Measurements from ENCODE around the gene PLCD3. TPM values are rescaled to one million over a fixed set of nuclear protein-coding genes. Genes with fewer than 3 reads are reported as not detected.

The PLCD3 gene
- total RNA-seq, 4 donors from 2014 or later, result 44.7 to 87.1 (median 58.3) TPM

DNA sequence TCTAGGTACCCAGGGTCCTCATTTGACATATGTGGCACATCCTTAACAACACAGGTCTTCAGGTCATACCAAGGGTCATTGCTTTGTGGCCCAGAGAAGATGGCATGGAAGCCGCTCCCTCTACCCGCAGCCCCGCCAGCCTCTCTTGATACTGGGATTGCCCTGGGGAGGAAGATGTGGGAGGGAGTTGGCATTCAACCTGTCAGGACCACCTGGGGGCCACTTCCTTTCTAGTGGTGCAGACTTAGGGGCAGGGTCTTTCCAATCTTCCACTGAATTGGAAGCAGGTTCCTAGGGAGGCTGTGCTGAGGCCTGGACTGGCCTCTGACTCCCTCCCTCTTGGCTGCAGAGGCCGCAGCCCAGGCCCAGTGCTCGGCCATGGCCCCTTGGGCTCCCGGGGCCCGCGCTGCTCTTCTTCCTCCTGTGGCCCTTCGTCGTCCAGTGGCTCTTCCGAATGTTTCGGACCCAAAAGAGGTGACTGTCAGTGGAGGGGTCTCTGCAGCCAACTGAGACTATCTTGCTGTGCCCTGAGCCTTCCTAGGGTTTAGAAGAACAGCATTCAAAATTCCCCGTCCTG lies 10.9 kb upstream of the PLCD3 start:
- peak overlapping the region; percentile 60 for H3K4me3 ChIP-seq

DNA sequence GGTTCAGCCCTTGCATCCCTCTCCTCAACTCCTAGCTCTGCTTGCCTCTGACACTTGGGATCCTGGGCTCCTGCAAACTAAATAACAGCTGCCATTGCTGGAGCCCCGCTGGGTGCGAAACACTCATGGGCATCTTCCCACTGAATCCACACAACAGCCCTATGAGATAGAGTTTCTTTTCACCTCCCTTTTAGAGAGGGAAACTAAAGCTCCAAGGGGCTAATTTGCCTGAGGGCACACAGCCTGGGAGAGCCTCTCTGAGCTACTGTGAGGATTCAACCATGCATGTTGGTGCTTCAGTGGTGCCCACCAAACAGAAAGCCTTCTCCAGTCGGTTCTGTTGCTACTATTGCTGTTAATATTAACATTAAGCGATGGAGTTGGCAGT lies 7.2 kb upstream of the PLCD3 start:
- TF ChIP-seq POLR2A (IDR thresholded peaks at IDR 0.05) (no peak), EP300 (IDR thresholded peaks at IDR 0.05) (no peak), CTCF (IDR thresholded peaks at IDR 0.05) (no peak), POLR2AphosphoS5 (IDR thresholded peaks at IDR 0.05) (no peak)
- no peak for DNase-seq (ENCODE audit: low spot score in 2 of 2)
- 83% methylated on average over 4 of the region's 4 CpGs for WGBS
- Histone ChIP-seq H3K27ac (no peak overlapping the region), H3K4me3 (no peak overlapping the region), H3K4me1 (peaks cover 25% of the 10 kb centered on the region), H3K9me3 (no peaks in the 10 kb centered on the region), H3K27me3 (no peaks in the 10 kb centered on the region), H3K36me3 (no peaks in the 10 kb centered on the region)

More for the DNA sequence above, 10.9 kb upstream of the PLCD3 start:
- H3K36me3 ChIP-seq, result no peaks in the 10 kb centered on the region
- peaks cover 35% of the 10 kb centered on the region for H3K4me1 ChIP-seq
- H3K27ac ChIP-seq, result peak overlapping the region; percentile 90
- no peak for DNase-seq (ENCODE audit: low spot score in 2 of 2)
- WGBS, result 71% methylated on average over 12 of the region's 13 CpGs
- no peaks in the 10 kb centered on the region for H3K27me3 ChIP-seq
- no peak for TF ChIP-seq EP300 (IDR thresholded peaks at IDR 0.05)
- TF ChIP-seq POLR2A (IDR thresholded peaks at IDR 0.05), result no peak
- TF ChIP-seq POLR2AphosphoS5 (IDR thresholded peaks at IDR 0.05), result no peak
- no peaks in the 10 kb centered on the region for H3K9me3 ChIP-seq

- H3K9me3 ChIP-seq, result no peaks in the 10 kb centered on the region
- DNase-seq (ENCODE audit: low spot score in 2 of 2), result no peak
- no peaks in the 10 kb centered on the region for H3K27me3 ChIP-seq
- TF ChIP-seq POLR2AphosphoS5 (IDR thresholded peaks at IDR 0.05), result no peak
- TF ChIP-seq EP300 (IDR thresholded peaks at IDR 0.05), result no peak
- no peak for TF ChIP-seq POLR2A (IDR thresholded peaks at IDR 0.05)
- TF ChIP-seq CTCF (IDR thresholded peaks at IDR 0.05), result no peak
- H3K4me1 ChIP-seq, result peaks cover 20% of the 10 kb centered on the region
- WGBS, result 72% methylated on average over 11 of the region's 14 CpGs
- no peaks in the 10 kb centered on the region for H3K36me3 ChIP-seq
- no peak overlapping the region for H3K27ac ChIP-seq
- H3K4me3 ChIP-seq, result no peak overlapping the region
Observed at GRCh38 chr17:45138911-45139532, 6.7 kb upstream of the PLCD3 start.

DNA sequence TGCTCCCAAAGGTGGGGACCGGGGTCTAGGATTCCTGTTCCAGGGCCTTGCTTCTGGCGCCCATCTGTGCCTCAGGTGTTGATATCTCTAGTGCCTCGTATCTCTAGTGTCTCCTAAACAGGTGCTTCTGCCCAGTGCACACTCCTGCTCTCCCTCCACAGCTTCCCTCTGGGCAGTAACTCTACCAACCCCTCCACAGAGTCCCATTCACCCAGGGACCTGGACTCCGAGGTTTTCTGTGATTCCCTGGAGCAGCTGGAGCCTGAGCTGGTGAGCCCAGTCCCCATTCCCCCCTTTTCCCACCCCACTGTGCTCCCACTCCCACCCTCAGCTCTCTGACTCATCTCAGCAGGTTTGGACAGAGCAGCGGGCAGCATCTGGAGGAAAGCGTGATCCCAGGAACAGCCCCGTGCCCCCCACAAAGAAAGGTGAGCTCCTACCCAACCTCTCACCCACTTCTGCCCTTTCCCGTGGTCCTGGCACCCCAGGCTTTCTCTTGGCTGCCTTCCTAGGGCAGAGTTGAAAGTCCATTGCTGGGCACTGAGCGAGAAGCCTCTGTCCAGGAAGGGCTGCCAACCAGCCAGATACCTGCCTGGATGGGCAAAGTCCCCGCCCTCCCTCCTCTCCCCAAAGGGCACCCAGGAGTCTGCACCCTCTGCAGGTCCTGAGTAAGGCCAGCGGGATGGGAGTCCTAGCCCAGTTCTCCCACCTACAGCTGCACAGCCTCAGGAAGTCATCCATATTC lies 5.4 kb upstream of the PLCD3 start:
- 83% methylated on average over 11 of the region's 11 CpGs for WGBS
- TF ChIP-seq POLR2AphosphoS5 (IDR thresholded peaks at IDR 0.05) (no peak), CTCF (IDR thresholded peaks at IDR 0.05) (no peak), POLR2A (IDR thresholded peaks at IDR 0.05) (no peak), EP300 (IDR thresholded peaks at IDR 0.05) (no peak)
- Histone ChIP-seq H3K9me3 (no peaks in the 10 kb centered on the region), H3K36me3 (no peaks in the 10 kb centered on the region), H3K4me1 (peaks cover 18% of the 10 kb centered on the region), H3K4me3 (no peak overlapping the region), H3K27me3 (no peaks in the 10 kb centered on the region), H3K27ac (no peak overlapping the region)
- no peak for DNase-seq (ENCODE audit: low spot score in 2 of 2)

DNA sequence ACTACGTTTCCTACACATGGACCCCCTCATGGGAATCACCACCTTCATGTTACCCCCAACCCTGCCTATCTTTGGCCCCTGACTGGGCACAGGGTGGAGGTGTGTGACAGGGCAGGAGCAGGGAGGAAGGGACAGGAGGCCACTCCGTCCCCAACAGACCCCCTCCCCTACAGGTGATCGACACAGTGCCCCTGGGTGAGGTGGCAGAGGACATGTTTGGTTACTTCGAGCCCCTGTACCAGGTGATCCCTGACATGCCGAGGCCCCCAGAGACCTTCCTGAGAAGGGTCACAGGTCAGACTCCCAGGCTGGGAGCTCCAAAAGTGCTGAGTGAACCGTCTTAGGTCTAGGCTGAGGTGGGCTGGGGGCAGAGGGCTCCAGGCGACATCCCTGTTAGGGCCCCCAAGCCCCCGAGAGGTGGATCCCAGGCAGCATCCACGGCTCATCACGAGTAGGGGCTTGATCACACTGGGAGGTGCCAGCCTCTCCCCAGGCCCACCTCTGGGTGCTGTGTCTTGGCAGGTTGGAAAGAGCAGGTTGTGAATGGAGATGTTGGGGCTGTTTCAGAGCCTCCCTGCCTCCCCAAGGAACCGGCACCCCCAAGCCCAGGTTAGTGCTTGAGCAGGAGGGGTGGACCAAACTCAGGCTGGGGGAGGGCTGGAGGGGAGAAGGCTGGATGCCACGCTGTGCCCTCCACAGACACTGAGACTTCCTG lies 4.7 kb upstream of the PLCD3 start:
- Histone ChIP-seq H3K4me3 (no peak overlapping the region), H3K27me3 (no peaks in the 10 kb centered on the region), H3K9me3 (no peaks in the 10 kb centered on the region), H3K4me1 (peaks cover 20% of the 10 kb centered on the region), H3K27ac (no peak overlapping the region), H3K36me3 (no peaks in the 10 kb centered on the region)
- DNase-seq (ENCODE audit: low spot score in 2 of 2), result no peak
- 65% methylated on average over 3 of the region's 12 CpGs for WGBS
- no peak for TF ChIP-seq EP300 (IDR thresholded peaks at IDR 0.05)

Measured in suprapubic skin (tissue), 4 donors.